ENCODE data around the gene VSNL1.

VSNL1 gene

DNA sequence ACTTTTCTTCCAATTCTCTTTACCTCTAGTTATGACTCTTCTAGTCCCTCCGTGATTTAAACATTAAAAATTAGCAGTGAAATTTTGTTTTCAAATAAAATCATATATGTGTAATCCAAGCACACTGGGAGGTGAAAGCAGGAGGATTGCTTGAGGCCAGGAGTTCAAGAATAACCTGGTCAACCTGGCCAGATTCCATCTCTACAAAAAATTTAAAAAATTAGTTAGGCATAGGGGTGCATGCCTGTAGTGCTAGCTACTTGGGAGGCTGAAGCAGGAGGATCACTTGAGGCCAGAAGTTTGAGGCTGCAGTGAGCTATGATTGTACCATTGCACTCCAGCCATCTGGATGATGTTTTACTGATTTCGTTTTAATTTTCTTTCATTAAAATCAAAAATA is 7.0 kb upstream of the VSNL1 start:
- Histone ChIP-seq H3K27me3 (ENCODE audit: control insufficient read depth in 1 of 2, insufficient read depth in 1 of 2, low read length in 2 of 2) (peaks cover 0 to 21% of the 10 kb centered on the region in 2 experiments), H2BK15ac (ENCODE audit: low read depth, poor library complexity, severe bottlenecking) (no peak overlapping the region), H2BK12ac (ENCODE audit: low read length in 2 of 2) (no peak overlapping the region), H3K9me3 (ENCODE audit: control insufficient read depth, low read length) (no peaks in the 10 kb centered on the region), H2BK120ac (ENCODE audit: low read depth, low read length) (no peak overlapping the region), H3K23ac (ENCODE audit: low read length in 2 of 2) (no peak overlapping the region), H3K4me1 (ENCODE audit: control insufficient read depth, insufficient read depth, low read depth, low read length) (peaks cover 3% of the 10 kb centered on the region), H3K4me2 (ENCODE audit: low read length, poor library complexity, severe bottlenecking) (no peak overlapping the region), H3K18ac (ENCODE audit: low read depth in 1 of 2, low read length in 2 of 2) (no peak overlapping the region), H2BK5ac (ENCODE audit: low read depth, low read length, poor library complexity, severe bottlenecking) (no peak overlapping the region), H3K4me3 (ENCODE audit: insufficient read depth in 1 of 2, low read depth in 1 of 2, low read length in 2 of 2) (no peak overlapping the region), H3K27ac (ENCODE audit: low read length, poor library complexity, severe bottlenecking) (no peak overlapping the region), H3K36me3 (ENCODE audit: control insufficient read depth in 1 of 2, insufficient read depth in 2 of 2, low read depth in 1 of 2, low read length in 2 of 2) (no peaks in the 10 kb centered on the region), H3K79me1 (replicated peaks; ENCODE audit: low read length, poor library complexity, severe bottlenecking) (no peaks in the 10 kb centered on the region), H2AFZ (ENCODE audit: low read depth, low read length) (no peak overlapping the region), H3K9ac (ENCODE audit: low read length) (no peak overlapping the region), H4K91ac (ENCODE audit: low read length) (no peak overlapping the region), H4K8ac (ENCODE audit: low read length) (no peak overlapping the region), H3K14ac (ENCODE audit: low read length in 2 of 2) (no peak overlapping the region), H3K4ac (ENCODE audit: low read depth in 1 of 2, low read length in 2 of 2) (no peak overlapping the region), H2AK5ac (ENCODE audit: low read length, severe bottlenecking) (no peak overlapping the region)
- WGBS, result 100% methylated on average over 1 of the region's 2 CpGs
- DNase-seq, result no peak

DNA sequence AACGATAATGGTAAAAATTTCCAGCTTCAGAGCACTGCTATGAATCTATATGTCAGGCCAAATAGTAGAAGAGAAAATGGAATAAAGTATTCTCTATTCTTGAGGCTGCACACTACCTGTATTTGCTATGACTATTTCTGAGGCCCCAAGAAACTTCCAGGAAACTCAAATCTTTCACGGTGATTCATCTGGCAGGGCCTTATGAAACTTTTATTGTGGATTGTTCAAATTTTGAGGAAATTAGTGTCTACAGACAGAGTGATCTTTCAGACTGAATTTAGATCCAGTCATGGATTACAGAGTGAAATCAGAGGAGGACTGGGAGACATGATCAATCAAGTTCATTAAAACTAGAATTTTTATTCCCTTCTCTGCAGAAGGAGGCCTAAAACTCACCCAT is 4.1 kb upstream of the VSNL1 start:
- Histone ChIP-seq H3K4ac (ENCODE audit: low read depth in 1 of 2, low read length in 2 of 2) (no peak overlapping the region), H3K79me1 (replicated peaks; ENCODE audit: low read length, poor library complexity, severe bottlenecking) (no peaks in the 10 kb centered on the region), H3K9ac (ENCODE audit: low read length) (no peak overlapping the region), H2AK5ac (ENCODE audit: low read length, severe bottlenecking) (no peak overlapping the region), H3K27ac (ENCODE audit: low read length, poor library complexity, severe bottlenecking) (no peak overlapping the region), H3K4me3 (ENCODE audit: insufficient read depth in 1 of 2, low read depth in 1 of 2, low read length in 2 of 2) (no peak overlapping the region), H3K27me3 (ENCODE audit: control insufficient read depth in 1 of 2, insufficient read depth in 1 of 2, low read length in 2 of 2) (peaks cover 0 to 37% of the 10 kb centered on the region in 2 experiments), H3K4me1 (ENCODE audit: control insufficient read depth, insufficient read depth, low read depth, low read length) (peaks cover 6% of the 10 kb centered on the region), H3K18ac (ENCODE audit: low read depth in 1 of 2, low read length in 2 of 2) (no peak overlapping the region), H4K91ac (ENCODE audit: low read length) (no peak overlapping the region), H3K36me3 (ENCODE audit: control insufficient read depth in 1 of 2, insufficient read depth in 2 of 2, low read depth in 1 of 2, low read length in 2 of 2) (no peaks in the 10 kb centered on the region), H3K14ac (ENCODE audit: low read length in 2 of 2) (no peak overlapping the region), H2BK12ac (ENCODE audit: low read length in 2 of 2) (no peak overlapping the region), H3K23ac (ENCODE audit: low read length in 2 of 2) (no peak overlapping the region), H4K8ac (ENCODE audit: low read length) (no peak overlapping the region), H2BK120ac (ENCODE audit: low read depth, low read length) (no peak overlapping the region), H2BK15ac (ENCODE audit: low read depth, poor library complexity, severe bottlenecking) (no peak overlapping the region), H2BK5ac (ENCODE audit: low read depth, low read length, poor library complexity, severe bottlenecking) (no peak overlapping the region), H3K9me3 (ENCODE audit: control insufficient read depth, low read length) (no peaks in the 10 kb centered on the region), H3K4me2 (ENCODE audit: low read length, poor library complexity, severe bottlenecking) (no peak overlapping the region), H2AFZ (ENCODE audit: low read depth, low read length) (no peak overlapping the region)
- 95% methylated on average over 2 of the region's 2 CpGs for WGBS
- no peak for DNase-seq

DNA sequence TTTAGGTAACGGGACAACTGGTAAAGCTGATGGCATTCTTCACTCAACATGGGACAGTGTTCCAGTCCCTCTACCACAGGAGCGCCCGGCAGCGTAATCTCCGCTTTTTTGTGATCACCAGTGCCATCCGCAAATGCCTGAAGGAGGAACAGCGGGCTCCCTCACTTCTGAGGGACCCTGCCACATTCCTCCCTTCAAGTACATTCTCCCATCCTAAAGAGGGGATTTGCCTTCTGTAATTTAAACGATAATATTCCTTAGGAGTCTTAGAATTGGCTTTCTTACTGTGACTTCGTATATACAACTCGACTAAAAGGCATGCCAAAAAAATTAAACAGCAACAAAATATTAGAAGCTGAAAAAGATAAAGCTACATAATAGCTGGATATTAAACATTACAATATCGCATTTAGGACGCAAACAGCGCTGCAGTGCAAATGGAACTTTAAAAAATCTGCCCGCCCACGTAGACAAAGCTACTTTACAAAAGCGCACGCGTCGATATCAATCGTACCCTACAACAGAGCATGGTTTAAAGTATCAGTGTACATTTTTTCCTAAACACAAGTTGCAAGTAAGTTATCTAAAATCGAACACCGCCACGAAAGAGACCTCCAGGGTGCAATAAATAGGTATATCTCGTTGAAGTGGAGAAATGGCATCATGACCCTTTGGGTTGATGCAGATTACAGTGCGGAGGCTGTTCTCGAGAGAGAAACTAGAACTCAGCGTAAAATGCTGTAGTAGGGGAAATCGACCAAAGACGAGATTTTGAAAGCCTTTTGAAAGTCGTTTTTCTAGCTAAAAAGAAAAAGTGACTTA is 2.3 kb upstream of the VSNL1 start:
- peak overlapping the region; percentile 71 for H3K9ac ChIP-seq (ENCODE audit: low read length)
- WGBS, result 7% methylated on average over 25 of the region's 30 CpGs
- H2AFZ ChIP-seq (ENCODE audit: low read depth, low read length), result peak overlapping the region; percentile 69
- H3K27ac ChIP-seq (ENCODE audit: low read length, poor library complexity, severe bottlenecking), result peak overlapping the region; percentile 67
- H3K14ac ChIP-seq (ENCODE audit: low read length in 2 of 2), result no peak overlapping the region
- H3K4me2 ChIP-seq (ENCODE audit: low read length, poor library complexity, severe bottlenecking), result peak overlapping the region; percentile 96
- peaks cover 2 to 49% of the 10 kb centered on the region in 2 experiments for H3K27me3 ChIP-seq (ENCODE audit: control insufficient read depth in 1 of 2, insufficient read depth in 1 of 2, low read length in 2 of 2)
- peak overlapping the region in 1 of 2 experiments; percentile 40 for H3K18ac ChIP-seq (ENCODE audit: low read depth in 1 of 2, low read length in 2 of 2)
- H2BK15ac ChIP-seq (ENCODE audit: low read depth, poor library complexity, severe bottlenecking), result no peak overlapping the region
- H2BK120ac ChIP-seq (ENCODE audit: low read depth, low read length), result no peak overlapping the region
- peak overlapping the region; percentile 64 to 77 for H3K4me3 ChIP-seq (ENCODE audit: insufficient read depth in 1 of 2, low read depth in 1 of 2, low read length in 2 of 2)
- no peak overlapping the region for H3K4ac ChIP-seq (ENCODE audit: low read depth in 1 of 2, low read length in 2 of 2)
- no peak overlapping the region for H2AK5ac ChIP-seq (ENCODE audit: low read length, severe bottlenecking)
- no peak overlapping the region for H4K91ac ChIP-seq (ENCODE audit: low read length)
- peak overlapping the region; percentile 74 for H2BK5ac ChIP-seq (ENCODE audit: low read depth, low read length, poor library complexity, severe bottlenecking)
- H3K9me3 ChIP-seq (ENCODE audit: control insufficient read depth, low read length), result no peaks in the 10 kb centered on the region
- H3K36me3 ChIP-seq (ENCODE audit: control insufficient read depth in 1 of 2, insufficient read depth in 2 of 2, low read depth in 1 of 2, low read length in 2 of 2), result no peaks in the 10 kb centered on the region
- no peak overlapping the region for H3K23ac ChIP-seq (ENCODE audit: low read length in 2 of 2)
- DNase-seq, result peak; percentile 66
- H2BK12ac ChIP-seq (ENCODE audit: low read length in 2 of 2), result no peak overlapping the region
- H4K8ac ChIP-seq (ENCODE audit: low read length), result no peak overlapping the region
- H3K79me1 ChIP-seq (replicated peaks; ENCODE audit: low read length, poor library complexity, severe bottlenecking), result peaks cover 6% of the 10 kb centered on the region
- H3K4me1 ChIP-seq (ENCODE audit: control insufficient read depth, insufficient read depth, low read depth, low read length), result peaks cover 10% of the 10 kb centered on the region

DNA sequence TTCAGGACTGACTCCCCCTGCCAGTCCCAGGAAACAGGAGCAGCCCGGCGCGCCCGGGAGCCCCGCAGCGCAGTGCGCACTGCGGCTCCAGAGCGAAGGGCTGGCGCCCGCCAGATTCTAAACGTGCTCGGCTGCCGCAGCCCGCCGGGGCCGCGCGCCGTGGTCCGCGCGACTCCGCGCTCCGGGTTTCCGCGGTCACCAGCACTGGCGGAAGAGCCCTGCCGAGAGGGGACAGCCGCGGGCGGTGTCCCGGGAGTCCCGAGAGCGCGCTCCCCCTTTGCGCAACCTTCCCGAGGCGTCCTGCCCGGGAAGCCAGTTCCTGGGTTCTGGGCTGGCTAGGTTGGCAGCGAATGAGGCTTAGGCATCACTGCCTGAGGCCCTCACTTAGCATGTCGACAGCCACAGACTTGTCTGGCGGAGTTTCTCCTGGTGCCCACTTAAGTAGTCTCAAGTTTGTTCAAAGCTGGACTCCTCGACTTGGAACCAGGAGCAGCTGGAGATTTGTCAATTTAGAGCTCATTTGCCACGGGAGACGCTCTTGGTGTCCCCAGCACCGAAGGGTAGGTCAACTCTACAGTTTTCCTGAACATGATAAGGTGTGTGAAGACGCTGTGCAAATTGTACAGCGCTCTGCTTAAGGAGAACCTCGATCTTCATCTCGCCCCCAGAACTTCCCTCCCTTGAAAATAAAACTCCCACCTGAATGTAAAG is 1.5 kb upstream of the VSNL1 start:
- H3K9ac ChIP-seq (ENCODE audit: low read length), result peak overlapping the region; percentile 71
- no peaks in the 10 kb centered on the region for H3K9me3 ChIP-seq (ENCODE audit: control insufficient read depth, low read length)
- H3K4me2 ChIP-seq (ENCODE audit: low read length, poor library complexity, severe bottlenecking), result peak overlapping the region; percentile 96
- H3K27me3 ChIP-seq (ENCODE audit: control insufficient read depth in 1 of 2, insufficient read depth in 1 of 2, low read length in 2 of 2), result peaks cover 4 to 50% of the 10 kb centered on the region in 2 experiments
- H4K91ac ChIP-seq (ENCODE audit: low read length), result no peak overlapping the region
- under 1% methylated on average over 50 of the region's 52 CpGs for WGBS
- H3K4me3 ChIP-seq (ENCODE audit: insufficient read depth in 1 of 2, low read depth in 1 of 2, low read length in 2 of 2), result peak overlapping the region; percentile 64 to 77
- H2AFZ ChIP-seq (ENCODE audit: low read depth, low read length), result peak overlapping the region; percentile 69
- H2BK120ac ChIP-seq (ENCODE audit: low read depth, low read length), result no peak overlapping the region
- H2BK12ac ChIP-seq (ENCODE audit: low read length in 2 of 2), result peak overlapping the region in 1 of 2 experiments; percentile 72
- no peaks in the 10 kb centered on the region for H3K36me3 ChIP-seq (ENCODE audit: control insufficient read depth in 1 of 2, insufficient read depth in 2 of 2, low read depth in 1 of 2, low read length in 2 of 2)
- H3K14ac ChIP-seq (ENCODE audit: low read length in 2 of 2), result no peak overlapping the region
- no peak overlapping the region for H3K23ac ChIP-seq (ENCODE audit: low read length in 2 of 2)
- peak; percentile 77 for DNase-seq
- peak overlapping the region in 1 of 2 experiments; percentile 84 for H3K18ac ChIP-seq (ENCODE audit: low read depth in 1 of 2, low read length in 2 of 2)
- H4K8ac ChIP-seq (ENCODE audit: low read length), result peak overlapping the region; percentile 35
- peak overlapping the region in 1 of 2 experiments; percentile 50 for H3K4ac ChIP-seq (ENCODE audit: low read depth in 1 of 2, low read length in 2 of 2)
- no peak overlapping the region for H2AK5ac ChIP-seq (ENCODE audit: low read length, severe bottlenecking)
- peaks cover 11% of the 10 kb centered on the region for H3K4me1 ChIP-seq (ENCODE audit: control insufficient read depth, insufficient read depth, low read depth, low read length)
- H3K79me1 ChIP-seq (replicated peaks; ENCODE audit: low read length, poor library complexity, severe bottlenecking), result peaks cover 8% of the 10 kb centered on the region
- peak overlapping the region; percentile 89 for H3K27ac ChIP-seq (ENCODE audit: low read length, poor library complexity, severe bottlenecking)
- H2BK5ac ChIP-seq (ENCODE audit: low read depth, low read length, poor library complexity, severe bottlenecking), result peak overlapping the region; percentile 74
- H2BK15ac ChIP-seq (ENCODE audit: low read depth, poor library complexity, severe bottlenecking), result no peak overlapping the region

All from mesenchymal stem cell (in vitro differentiated cells and primary cell).